Colon (tissue), 2 donors: ENCODE data around the gene SIN3A.
"Not testable (repeated sequence)": the region's sequence is repeated elsewhere in the genome, so short reads cannot be mapped to it uniquely, and the experiment has no call there.

ENCODE experiments used
- FAIRE-seq: peaks from 2 replicates; lab custom pipeline; 2012; peaks lifted over from hg19 to GRCh38; lab: Jason Lieb, UNC
- donor health status: control.
- donor health status: control.

SIN3A gene

DNA sequence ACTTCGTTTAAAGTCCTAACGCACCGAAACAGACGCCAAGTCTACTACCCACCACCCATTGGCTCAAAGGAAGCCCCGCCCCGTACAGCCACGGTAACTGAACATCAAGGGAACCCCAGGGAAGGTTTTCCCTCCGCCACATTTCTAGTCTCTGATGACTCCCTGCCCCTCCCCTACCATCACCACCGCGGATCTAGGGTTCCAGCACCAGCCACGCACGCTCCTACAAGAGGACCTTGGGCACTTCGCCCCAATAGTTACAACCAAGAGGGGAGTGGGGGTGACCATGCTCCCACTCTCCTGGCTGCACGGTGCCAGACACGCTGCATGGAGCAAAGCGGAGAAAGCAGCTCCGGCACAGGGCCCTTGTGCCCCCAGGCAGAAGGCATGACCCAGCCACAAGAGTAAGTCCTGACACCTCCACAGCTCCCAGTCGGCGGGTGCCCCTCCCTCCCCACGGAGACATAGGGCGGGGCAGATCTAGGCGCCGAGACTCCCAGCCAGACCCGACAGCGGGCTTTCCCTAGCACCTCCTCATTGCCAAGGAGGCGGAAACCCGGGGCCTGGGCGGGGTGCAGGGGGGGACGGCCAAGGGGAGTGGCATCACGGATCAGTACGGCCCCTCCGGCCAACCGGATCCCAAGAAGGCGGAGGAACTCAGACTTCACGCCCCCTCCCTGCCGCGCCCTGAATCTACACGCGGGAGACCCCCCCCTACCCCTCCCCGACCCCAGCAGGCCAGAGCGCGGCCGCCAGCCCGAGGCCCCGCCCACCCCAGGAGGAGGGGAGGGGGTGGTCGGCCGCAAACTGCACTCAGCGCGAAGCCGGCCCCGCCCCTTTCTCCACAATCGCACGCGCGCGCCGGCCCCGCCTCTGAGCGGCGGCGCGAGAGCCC lies 936 bp downstream of the SIN3A start:
- FAIRE-seq: no peak

DNA sequence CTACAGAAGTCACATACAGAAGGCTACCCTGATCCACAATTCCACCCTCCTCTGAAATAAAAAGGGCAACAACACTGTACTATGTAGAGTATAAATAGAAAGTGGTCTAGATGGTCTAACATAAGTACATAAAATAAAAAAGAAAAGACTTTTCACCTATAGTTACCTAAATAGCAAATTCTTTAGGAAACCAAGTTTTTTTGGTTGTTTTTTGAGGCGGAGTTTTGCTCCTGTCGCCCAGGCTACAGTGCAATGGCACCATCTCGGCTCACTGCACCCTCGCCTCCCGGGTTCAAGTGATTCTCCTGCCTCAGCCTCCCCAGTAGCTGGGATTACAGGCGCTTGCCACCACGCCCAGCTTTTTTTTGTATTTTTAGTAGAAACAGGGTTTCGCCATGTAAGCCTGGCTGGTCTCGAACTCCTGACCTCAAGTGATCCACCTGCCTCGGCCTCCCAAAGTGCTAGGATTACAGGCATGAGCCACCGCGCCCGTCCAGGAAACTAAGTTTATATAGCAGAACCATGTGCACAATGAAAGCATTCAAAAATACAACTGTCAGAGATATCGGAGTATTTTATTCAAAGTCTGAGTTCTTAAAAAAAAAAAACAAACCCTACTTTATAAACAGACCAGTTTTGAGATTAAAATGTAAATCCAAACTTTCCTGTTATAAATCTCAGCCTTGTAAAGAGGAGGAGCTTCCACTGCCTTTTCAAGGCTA lies 1.7 kb downstream of the SIN3A start:
- no peak for FAIRE-seq

DNA sequence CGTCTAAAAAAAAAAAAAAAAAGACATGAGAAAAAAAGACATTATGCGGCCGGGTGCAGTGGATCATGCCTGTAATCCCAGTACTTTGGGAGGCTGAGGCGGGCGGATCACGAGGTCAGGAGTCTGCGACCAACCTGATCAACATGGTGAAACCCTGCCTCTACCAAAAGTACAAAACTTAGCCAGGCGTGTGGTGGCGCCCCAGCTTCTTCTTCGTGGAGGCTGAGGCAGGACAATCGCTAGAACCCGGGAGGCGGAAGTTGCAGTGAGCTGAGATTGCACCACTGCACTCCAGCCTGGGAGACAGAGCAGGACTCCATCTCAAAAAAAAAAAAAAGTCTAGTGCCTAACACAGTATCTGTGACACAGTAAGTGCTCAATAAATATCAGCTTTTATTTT lies 3.3 kb downstream of the SIN3A start:
- not testable (repeated sequence) for FAIRE-seq

DNA sequence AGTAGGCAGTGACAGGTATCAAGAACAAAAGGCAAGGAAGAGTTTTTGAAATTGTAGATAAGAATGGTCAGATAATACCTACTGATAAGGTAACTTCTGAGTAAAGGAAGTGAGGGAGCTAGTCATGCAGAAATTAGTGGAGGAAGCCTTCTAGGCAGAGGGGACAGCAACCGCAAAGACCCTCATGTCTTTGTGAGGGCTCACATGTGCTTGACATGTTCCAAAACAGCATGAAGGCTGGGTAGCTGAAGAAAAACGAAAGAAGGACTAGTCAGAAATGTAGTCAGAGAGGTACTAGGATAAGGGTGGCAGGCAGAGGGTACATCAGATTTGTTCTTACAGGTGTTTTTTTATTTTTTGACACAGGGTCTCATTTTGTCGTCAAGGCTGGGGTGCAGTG lies 5.3 kb downstream of the SIN3A start:
- FAIRE-seq: no peak

DNA sequence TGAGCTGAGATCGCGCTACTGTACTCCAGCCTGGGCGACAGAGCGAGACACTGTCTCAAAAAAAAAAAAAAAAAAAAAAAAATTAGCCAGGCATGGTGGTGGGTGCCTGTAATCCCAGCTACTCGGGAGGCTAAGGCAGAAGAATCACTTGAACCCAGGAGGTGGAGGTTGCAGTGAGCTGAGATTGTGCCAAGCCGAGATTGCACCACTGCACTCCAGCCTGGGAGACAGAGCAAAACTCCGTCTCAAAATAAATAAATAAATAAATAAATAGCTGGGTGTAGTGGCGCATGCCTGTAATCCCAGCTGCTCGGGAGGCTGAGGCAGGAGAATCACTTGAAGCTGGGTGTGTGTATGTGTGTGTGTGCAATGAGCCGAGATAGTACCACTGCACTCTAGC lies 6.2 kb downstream of the SIN3A start:
- not testable (repeated sequence) for FAIRE-seq

DNA sequence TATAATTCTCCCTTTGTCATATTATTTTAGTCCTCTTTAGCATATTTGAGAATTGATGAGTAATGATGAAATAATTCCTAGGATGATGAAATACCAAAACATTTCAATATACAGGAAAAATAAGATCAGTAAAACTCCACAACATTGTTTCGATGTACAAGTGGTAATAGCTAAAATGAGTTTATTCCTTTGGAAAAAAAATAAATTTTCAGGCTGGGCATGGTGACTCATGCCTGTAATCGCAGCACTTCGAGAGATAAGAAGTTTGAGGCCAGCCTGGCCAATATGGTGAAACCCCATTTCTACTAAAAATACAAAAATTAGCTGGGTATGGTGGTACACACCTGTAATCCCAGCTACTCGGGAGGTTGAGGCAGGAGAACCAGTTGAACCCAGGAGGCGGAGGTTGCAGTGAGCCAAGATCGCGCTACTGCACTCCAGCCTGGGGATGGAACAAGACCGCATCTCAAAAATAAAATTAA lies 7.5 kb downstream of the SIN3A start:
- not testable (repeated sequence) for FAIRE-seq

DNA sequence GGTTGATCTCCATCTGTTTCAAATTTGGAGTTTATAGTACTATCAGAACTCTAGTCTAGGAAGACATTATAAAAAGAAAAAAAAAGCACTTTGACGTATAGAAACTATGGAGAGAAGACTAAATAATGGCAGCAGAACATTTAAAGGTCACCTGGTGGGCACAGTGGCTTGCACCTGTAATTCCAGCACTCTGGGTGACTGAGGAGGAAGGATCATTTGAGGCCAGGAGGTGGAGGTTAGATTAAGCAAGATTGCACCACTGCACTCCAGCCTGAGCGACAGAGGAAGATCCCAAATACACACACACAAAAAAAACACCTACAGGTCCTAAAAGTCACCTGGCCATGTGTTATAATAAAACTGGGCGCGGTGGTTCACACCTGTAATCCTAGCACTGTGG lies 13.8 kb downstream of the SIN3A start:
- FAIRE-seq: no peak

DNA sequence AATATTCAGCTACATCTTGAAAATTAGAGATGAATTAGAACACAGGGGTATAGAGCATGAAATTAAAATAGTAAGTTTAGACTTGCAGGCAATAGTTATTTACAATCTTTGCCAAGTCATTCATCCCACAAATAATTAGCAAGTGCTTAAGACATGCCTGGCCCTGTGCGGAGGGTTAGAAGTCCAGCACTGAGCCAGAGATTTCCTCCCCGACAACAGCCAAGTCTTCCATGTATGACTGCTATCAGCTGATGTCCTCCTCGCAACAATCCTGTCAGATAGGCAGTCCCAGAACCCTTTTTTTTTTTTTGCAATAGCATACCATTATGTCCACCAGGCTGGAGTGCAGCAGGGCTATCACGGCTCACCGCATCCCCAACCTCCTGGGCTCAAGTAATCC lies 14.6 kb downstream of the SIN3A start:
- FAIRE-seq: no peak

DNA sequence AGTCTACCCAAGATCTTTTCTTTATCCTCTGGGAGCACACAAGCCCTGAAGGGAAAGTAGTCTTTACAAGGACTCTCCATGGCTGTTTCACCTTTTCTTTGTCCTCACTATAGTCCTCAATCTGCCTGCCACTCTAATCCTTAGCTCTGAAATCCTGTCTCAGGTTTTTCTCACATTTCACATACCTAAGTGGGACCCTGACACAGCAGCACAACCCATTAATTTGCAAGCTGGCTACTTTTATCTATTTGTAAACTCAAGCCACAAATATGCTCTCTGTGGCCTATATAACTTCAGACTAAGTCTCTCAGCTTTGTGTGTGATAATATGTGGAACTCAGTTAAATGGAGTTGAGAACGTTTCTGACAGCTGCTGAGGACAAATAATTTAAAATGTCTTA lies 19.8 kb downstream of the SIN3A start:
- FAIRE-seq: no peak

DNA sequence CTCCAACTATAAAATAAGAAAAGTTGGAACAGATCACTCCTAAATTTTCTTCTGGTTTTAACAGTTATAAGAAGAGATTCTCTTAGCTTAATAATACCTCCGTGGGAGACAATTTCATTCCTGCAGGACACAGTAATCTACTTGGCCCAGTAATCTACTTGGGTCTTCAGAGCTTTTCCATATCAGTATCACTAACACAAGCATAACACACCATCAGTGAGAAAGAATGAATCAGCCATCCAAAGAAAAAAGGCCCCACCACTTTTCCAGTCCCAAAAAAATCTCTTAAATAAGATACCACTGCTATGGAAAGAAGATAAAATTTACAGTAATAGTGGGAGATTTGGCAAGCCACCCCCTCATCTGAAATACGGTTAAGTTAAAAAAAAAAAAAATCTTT lies 20.2 kb downstream of the SIN3A start:
- no peak for FAIRE-seq

DNA sequence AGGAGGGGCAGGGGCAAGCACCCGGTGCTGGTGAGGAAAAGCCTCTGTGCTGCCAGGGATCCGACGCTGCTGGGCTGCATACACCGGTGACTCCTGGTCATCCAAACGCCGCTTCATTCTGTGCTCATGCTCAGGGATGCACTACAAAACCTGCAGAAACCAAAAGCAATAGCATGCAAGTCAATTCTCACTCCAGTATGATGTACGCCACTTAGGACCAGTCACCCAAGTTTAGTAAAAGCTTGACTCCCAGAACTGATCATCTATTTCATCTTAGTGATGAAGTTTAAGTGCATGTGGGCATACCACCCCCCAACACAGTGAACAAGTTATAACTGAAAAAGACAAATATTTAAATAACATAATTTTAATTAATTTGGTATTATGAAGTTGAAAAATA lies 21.2 kb downstream of the SIN3A start:
- FAIRE-seq: no peak

DNA sequence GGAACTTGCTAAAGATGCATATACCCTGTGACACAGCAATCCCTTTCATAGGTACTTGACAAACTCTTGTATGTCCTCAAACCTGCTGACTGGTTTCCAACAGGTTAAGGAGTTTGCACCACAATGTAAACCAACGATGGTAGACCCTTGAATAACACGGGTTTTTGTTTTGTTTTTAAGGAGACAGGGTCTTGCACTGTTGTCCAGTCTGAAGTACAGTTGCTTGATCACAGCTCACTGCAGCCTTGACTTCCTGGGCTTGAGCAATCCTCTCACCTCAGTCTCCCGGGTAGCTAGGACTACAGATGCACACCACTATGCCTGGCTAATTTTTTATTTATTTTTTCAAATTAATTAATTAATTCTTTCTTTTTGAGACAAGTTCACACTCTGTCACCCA lies 23.3 kb downstream of the SIN3A start:
- FAIRE-seq: no peak

DNA sequence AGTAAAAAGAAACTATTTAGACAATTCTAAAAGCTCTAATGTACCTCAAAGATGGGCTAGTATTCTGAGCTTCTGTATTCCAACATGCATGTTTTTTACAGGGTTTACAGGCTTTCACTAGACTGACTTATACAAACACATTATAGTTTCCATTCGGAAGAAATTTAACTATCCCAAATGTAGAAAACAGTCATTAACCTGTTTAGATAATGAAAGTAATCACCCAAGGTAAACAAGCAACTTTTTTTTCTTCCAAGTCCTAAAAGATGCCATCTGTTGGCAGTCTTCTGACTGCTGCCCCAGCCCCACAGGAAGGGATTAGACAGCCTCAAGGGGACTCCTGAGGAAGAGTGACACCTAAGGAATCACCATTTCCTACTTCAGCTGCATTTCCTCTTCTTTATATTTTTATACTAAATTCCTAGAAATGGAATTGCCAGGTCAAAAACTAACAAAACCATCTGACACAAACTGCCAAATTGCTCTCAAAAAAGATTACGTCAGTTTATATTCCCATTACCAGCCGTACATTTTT lies 25.5 kb downstream of the SIN3A start:
- no peak for FAIRE-seq

DNA sequence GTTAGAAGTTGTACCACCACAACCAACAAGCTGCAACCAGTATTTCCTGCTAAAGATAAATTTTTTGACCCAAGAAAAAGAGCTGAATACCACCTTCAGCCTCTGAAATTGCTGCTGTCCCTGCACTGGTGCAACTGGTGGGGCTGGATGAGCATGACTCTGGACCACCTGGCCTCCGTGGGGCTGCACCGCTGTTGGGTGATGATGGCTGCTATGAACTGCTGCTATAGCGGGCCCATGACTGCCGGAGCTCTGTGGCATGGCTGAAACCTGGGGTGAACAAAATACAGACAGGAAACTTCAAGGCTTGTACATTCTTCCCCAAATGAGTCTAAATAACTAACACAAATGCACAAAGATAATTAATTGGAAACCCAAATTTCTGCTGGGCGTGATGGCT lies 28.9 kb downstream of the SIN3A start:
- FAIRE-seq: no peak

DNA sequence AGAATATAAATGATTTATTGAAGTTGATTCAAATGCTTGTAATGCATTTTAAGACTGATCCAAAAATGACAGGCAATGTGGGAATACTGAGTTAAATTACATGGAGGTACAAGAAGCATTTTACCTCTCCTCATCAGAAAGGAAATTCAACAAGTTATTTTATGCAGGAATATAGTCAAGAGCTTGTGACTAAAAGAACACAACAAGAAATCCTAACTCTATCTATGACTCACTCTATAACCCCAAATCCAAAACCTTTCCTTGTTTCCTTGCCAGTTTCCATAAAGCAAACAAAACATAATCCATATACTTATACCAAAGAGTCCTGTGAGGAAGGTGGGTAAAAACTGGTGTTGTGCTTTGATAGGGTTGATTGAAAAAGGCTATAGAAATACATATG lies 30.8 kb downstream of the SIN3A start:
- no peak for FAIRE-seq

DNA sequence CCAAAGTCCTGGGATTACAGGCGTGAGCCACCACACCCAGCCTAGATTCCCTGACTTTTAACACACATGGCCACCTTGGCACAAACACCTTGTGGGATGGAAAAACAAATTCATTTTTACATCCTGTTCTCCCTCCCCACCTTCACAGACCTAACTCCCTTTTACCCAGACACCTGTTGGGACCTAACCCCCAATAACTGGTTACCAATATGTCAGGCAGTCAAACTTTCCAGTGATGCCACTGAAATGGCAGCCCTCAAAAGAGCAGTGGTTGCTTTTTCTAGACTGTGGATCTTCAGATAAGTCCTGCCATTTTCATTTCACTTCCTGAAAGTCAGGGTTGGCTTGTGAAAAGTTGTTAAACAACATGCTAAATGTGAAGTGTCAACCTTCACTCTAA lies 34.9 kb downstream of the SIN3A start:
- no peak for FAIRE-seq

DNA sequence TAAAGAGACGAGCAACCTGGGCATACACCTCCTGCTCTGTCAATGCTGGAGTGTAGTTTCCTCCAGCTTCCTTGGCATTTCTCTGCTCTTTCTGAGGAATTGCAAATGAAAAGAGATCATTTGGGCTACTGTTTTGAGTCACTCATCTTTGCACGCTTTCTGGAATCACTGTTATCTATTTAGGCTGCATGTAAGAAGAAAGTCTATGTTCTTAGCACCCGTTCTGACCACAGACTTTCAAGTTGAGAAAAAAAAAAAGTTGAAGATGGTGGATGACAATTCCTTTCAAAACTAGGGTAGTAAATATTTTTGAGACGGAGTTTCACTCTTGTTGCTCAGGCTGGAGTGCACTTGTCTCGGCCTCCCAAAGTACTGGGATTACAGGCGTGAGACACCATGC lies 41.3 kb downstream of the SIN3A start:
- no peak for FAIRE-seq

DNA sequence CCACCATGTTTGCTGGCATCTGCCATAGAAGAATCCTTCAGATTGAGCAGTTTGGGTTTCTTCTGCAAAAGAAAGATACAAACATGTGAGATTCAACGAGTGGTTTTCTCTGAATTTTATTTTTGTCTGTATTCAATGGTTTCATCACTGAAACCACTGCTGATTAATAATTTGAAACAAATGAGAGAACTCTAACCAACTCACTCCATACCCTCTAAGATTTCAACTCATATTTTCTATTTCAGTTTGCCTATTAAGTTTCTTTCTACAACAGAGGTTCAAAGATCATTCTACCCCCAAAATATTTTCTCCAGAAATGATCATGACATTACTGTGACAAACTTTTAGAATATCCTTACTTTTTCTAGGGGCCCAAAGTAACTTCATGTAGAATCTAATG lies 44.4 kb downstream of the SIN3A start:
- no peak for FAIRE-seq

DNA sequence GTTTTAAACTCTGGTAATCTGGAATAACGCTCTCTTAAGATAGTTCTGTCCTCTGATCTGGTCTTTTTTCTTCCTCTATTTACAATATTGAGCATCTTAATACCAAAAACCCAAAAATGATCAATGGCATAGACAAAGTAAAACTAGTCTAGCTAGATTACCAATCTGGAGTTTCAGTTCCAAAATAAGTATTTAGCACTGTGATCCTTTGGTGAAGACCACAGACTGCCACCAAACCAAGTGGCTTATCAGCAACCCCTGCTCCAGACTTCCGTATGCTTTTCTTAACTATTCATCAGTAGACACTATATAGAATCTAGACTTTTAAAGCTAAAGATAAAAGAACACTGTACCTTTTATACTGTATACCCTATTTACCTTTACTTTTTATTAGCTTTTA lies 47.6 kb downstream of the SIN3A start:
- no peak for FAIRE-seq

DNA sequence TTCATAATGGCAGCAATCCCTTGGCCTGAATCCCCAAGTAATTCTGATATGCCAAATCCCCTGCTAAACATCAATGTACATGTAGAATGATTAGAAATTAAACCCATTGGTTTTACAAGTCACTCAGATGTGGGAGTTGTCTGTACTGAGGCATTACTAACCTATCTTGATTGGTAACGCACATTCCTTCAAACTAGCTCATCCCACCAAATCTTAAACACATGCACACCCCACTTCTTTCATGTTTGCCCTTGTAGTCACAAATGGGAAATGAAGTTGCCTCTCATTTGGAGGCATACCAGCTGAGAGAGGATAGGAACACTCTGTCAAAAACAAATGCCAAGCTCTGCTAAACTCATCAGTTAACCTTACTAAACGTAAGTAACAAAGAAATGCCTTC lies 54.0 kb downstream of the SIN3A start:
- FAIRE-seq: no peak

DNA sequence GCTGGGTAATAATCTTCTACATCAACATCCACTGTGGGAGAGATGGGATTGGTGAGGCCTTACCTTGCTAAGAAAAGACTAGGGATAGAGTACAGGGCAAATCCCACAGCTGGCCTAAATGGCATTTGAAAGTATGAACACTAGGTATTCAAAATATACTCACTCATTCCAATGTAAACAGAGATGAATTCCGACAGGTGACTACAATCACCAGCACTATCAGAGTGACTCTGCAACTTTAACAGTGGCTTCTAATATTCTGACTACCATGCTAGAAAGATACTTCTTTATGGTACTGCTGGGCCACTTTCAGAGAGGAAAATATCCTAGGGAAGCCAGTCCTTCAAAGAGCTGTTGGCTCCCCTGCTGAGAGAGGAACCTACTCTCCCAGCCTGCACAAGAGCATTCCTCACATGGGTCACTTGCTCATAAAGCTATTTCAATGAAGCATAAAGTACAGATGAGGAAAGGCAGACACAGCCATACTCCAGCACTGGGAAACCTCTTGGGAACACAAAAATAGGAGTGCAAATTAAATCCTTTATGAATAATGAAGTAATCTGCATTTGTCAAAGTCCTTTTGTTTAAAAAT lies 61.6 kb downstream of the SIN3A start:
- FAIRE-seq: no peak

DNA sequence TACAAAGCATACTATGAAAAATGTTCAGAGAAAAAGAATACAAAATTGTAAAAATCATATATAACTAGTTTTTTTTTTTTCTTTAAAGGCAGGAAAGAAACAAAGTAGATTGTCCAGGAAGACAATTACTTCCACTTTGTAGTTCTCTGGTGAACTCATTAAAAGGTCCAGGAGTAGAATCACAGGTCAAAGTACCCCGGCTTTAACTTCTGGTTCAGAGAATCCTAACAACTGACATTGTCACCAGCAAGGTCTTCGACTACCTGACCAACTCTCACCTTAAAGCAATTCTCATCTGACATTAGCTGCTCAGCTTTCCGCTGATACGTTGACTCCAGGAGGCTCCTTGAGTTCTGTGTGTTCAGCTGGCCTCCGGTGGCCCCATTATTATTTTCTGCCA lies 67.5 kb downstream of the SIN3A start:
- not testable (repeated sequence) for FAIRE-seq

DNA sequence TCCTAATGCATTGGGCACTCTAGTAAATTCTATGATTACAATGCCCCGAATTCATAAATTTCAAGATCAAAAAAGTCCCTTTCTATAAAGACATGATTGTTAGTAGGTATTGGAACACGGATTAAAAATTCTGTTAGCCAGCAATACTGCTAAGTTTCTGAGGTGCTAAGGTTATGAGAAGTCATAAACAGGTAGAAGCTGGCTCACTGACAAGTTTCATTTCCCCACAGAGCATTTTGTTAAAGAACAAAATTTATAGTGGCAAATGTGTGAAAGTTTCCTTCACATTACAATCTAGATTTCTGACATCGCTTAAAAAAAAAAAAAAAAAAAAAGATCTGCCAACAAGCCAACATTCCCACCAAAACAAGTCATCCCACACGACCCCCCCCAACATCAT lies 70.7 kb downstream of the SIN3A start:
- FAIRE-seq: no peak
